Measurements from ENCODE around the gene CAPN15.

CAPN15 gene

DNA sequence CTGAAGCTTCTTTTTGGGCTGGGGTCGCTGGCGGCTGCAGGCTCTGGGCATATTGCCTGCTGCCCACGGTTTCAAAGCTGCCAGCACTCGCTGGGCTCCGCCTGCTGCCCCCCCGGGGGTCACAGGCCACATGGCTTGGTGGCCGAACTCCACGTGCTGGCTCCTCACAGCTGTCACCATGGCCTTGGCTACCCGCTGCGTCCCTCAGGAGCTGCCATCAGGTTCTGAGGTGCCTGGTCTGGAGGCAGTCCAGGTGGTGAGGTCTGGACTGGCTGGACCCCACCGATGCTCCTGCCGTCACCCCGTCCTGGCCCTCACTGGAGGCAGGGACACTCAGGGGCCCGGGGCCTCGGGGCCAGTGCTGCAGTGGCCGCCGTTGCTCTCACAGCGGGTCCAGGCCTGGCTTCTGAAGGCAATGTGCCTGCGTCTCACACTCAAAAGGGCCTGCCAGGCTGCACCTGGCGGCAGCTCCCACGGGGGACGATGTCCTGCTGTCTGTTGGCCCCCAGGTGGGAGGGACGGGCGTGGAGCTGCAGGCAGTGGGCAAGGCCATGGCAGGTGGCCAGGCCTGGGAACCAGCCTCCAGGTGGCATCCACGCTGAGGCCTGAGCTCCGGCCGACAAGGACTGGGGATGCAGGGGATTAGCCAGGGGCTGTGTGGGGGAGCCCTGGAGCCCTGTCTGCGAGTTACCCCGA, 13.3 kb downstream of the CAPN15 start:
- Mint-ChIP-seq H3K27me3 (ENCODE audit: low read depth) (no peaks in the 10 kb centered on the region), H3K36me3 (ENCODE audit: low read depth) (peaks cover 3% of the 10 kb centered on the region), H3K4me1 (ENCODE audit: low read depth) (no peaks in the 10 kb centered on the region), H3K9me3 (no peaks in the 10 kb centered on the region), H3K4me3 (no peak overlapping the region), H3K27ac (no peak overlapping the region)

DNA sequence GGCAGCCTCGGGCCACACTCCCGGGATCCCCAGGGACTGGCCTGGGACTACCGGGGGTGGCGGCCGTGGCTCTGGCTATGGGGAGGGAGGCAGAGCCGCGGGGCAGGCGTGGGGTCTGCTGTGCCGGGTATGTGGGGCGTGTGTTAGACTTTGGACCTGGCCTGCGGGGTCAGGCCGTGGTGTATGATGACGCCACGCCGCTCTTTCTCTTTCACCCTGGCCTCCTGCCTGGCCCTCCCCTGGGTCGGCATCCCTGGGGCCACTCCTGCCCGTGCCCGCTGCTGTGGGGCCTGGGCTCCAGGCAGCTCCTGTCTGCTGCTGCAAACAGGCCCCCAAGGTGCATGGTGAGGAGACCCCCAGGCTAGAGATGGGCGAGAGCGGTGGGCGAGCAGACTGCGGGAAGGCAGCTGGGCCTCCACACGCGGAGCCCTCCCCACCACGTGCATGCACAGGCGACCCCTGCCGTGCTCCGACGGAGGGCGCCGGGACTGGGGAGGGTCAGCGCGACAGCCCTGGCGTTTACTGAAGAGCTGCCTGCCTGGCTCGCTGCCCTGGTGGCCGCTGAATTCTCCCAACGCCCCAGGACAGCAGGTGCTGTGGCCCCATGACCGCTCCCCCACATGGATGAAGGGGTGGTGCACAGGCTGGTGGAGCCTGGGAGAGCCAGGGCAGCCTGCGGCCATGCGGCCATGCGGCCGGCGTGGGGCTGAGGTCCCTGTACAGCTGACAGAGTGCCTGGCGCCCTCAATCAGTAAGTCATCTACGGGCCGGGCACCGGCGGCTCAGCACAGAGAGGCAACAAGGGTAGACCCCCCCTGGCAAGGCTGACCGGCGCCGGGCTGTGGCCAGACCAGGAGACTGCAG, 16.0 kb downstream of the CAPN15 start:
- Mint-ChIP-seq H3K4me1 (ENCODE audit: low read depth) (no peaks in the 10 kb centered on the region), H3K27ac (no peak overlapping the region), H3K4me3 (no peak overlapping the region), H3K36me3 (ENCODE audit: low read depth) (peaks cover 3% of the 10 kb centered on the region), H3K9me3 (no peaks in the 10 kb centered on the region), H3K27me3 (ENCODE audit: low read depth) (no peaks in the 10 kb centered on the region)

GRCh38 chr16:544517-544916, 17.0 kb downstream of the CAPN15 start:
- H3K4me1 Mint-ChIP-seq (ENCODE audit: low read depth) = no peaks in the 10 kb centered on the region
- H3K27ac Mint-ChIP-seq = no peak overlapping the region
- no peaks in the 10 kb centered on the region for H3K9me3 Mint-ChIP-seq
- no peak overlapping the region for H3K4me3 Mint-ChIP-seq
- peaks cover 3% of the 10 kb centered on the region for H3K36me3 Mint-ChIP-seq (ENCODE audit: low read depth)
- no peaks in the 10 kb centered on the region for H3K27me3 Mint-ChIP-seq (ENCODE audit: low read depth)

DNA sequence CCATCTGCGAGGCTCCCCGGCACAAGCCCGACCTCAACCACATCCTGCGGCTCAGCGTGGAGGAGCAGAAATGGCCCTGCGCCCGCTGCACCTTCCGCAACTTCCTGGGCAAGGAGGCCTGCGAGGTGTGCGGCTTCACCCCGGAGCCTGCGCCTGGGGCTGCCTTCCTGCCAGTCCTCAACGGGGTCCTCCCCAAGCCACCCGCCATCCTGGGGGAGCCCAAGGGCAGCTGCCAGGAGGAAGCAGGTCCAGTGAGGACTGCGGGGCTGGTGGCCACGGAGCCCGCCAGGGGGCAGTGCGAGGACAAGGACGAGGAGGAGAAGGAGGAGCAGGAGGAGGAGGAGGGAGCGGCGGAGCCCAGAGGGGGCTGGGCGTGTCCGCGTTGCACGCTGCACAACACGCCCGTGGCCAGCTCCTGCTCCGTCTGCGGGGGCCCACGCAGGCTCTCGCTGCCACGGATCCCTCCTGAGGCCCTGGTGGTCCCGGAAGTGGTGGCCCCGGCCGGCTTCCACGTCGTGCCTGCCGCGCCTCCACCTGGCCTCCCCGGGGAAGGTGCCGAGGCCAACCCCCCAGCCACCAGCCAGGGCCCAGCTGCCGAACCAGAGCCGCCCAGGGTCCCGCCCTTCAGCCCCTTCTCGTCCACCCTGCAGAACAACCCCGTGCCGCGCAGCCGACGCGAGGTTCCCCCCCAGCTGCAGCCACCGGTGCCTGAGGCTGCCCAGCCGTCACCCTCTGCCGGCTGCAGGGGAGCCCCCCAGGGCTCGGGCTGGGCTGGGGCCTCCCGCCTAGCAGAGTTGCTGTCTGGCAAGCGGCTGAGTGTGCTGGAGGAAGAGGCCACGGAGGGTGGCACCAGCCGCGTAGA, 19.6 kb downstream of the CAPN15 start:
- peaks cover 3% of the 10 kb centered on the region for H3K36me3 Mint-ChIP-seq (ENCODE audit: low read depth)
- H3K9me3 Mint-ChIP-seq = no peaks in the 10 kb centered on the region
- no peak overlapping the region for H3K4me3 Mint-ChIP-seq
- no peaks in the 10 kb centered on the region for H3K27me3 Mint-ChIP-seq (ENCODE audit: low read depth)
- no peaks in the 10 kb centered on the region for H3K4me1 Mint-ChIP-seq (ENCODE audit: low read depth)
- H3K27ac Mint-ChIP-seq = no peak overlapping the region

GRCh38 chr16:548586-548985, 21.1 kb downstream of the CAPN15 start:
- Mint-ChIP-seq H3K4me1 (ENCODE audit: low read depth) (no peaks in the 10 kb centered on the region), H3K27me3 (ENCODE audit: low read depth) (no peaks in the 10 kb centered on the region), H3K27ac (no peak overlapping the region), H3K9me3 (no peaks in the 10 kb centered on the region), H3K4me3 (no peak overlapping the region), H3K36me3 (ENCODE audit: low read depth) (no peaks in the 10 kb centered on the region)

DNA sequence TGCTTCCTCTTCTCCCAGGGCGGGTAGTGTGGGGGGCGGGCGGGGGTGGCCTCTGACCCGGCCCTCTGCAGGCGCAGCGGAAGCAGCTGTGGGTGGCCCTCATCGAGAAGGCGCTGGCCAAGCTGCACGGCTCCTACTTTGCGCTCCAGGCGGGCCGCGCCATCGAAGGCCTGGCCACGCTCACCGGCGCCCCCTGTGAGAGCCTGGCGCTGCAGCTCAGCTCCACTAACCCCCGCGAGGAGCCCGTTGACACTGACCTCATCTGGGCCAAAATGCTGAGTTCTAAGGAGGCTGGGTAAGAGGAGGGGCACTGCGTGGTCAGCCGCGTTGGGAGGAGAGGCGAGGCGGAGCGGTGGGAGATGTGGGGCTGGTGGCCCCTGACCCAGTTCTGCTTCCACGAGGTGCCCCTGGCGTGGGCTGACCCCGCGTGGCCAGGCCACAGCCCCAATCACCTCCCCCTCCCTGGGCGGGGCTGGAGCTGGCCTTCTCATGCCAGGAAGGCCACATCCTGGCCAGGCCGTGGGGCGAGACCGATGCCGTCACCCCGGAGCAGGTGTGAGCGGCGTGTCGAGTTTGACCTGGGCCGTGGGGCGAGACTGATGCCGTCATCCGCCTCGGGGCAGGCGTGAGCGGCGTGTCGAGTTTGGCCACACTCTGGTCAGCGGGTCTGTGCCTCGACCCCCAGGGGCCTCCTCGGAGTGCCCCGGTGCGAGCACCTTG, 22.2 kb downstream of the CAPN15 start:
- H3K4me1 Mint-ChIP-seq (ENCODE audit: low read depth) = no peaks in the 10 kb centered on the region
- H3K27ac Mint-ChIP-seq = no peak overlapping the region
- no peaks in the 10 kb centered on the region for H3K36me3 Mint-ChIP-seq (ENCODE audit: low read depth)
- no peaks in the 10 kb centered on the region for H3K27me3 Mint-ChIP-seq (ENCODE audit: low read depth)
- H3K9me3 Mint-ChIP-seq = no peaks in the 10 kb centered on the region
- no peak overlapping the region for H3K4me3 Mint-ChIP-seq

GRCh38 chr16:551210-551609, 23.7 kb downstream of the CAPN15 start:
- H3K36me3 Mint-ChIP-seq (ENCODE audit: low read depth) = no peaks in the 10 kb centered on the region
- H3K4me1 Mint-ChIP-seq (ENCODE audit: low read depth) = no peaks in the 10 kb centered on the region
- no peak overlapping the region for H3K4me3 Mint-ChIP-seq
- no peaks in the 10 kb centered on the region for H3K9me3 Mint-ChIP-seq
- no peaks in the 10 kb centered on the region for H3K27me3 Mint-ChIP-seq (ENCODE audit: low read depth)
- H3K27ac Mint-ChIP-seq = no peak overlapping the region

GRCh38 chr16:552171-552570, 24.7 kb downstream of the CAPN15 start:
- no peaks in the 10 kb centered on the region for H3K36me3 Mint-ChIP-seq (ENCODE audit: low read depth)
- no peaks in the 10 kb centered on the region for H3K27me3 Mint-ChIP-seq (ENCODE audit: low read depth)
- no peaks in the 10 kb centered on the region for H3K4me1 Mint-ChIP-seq (ENCODE audit: low read depth)
- H3K27ac Mint-ChIP-seq = no peak overlapping the region
- no peak overlapping the region for H3K4me3 Mint-ChIP-seq
- H3K9me3 Mint-ChIP-seq = no peaks in the 10 kb centered on the region

GRCh38 chr16:553601-554296, 26.2 kb downstream of the CAPN15 start:
- Mint-ChIP-seq H3K9me3 (no peaks in the 10 kb centered on the region), H3K27me3 (ENCODE audit: low read depth) (peaks cover 4% of the 10 kb centered on the region), H3K36me3 (ENCODE audit: low read depth) (no peaks in the 10 kb centered on the region), H3K27ac (no peak overlapping the region), H3K4me1 (ENCODE audit: low read depth) (no peaks in the 10 kb centered on the region), H3K4me3 (no peak overlapping the region)

- Mint-ChIP-seq H3K4me3 (no peak overlapping the region), H3K27me3 (ENCODE audit: low read depth) (peaks cover 4% of the 10 kb centered on the region), H3K36me3 (ENCODE audit: low read depth) (no peaks in the 10 kb centered on the region), H3K9me3 (no peaks in the 10 kb centered on the region), H3K4me1 (ENCODE audit: low read depth) (no peaks in the 10 kb centered on the region), H3K27ac (no peak overlapping the region)
These were observed 26.7 kb downstream of the CAPN15 start for GRCh38 chr16:554297-554621.

DNA sequence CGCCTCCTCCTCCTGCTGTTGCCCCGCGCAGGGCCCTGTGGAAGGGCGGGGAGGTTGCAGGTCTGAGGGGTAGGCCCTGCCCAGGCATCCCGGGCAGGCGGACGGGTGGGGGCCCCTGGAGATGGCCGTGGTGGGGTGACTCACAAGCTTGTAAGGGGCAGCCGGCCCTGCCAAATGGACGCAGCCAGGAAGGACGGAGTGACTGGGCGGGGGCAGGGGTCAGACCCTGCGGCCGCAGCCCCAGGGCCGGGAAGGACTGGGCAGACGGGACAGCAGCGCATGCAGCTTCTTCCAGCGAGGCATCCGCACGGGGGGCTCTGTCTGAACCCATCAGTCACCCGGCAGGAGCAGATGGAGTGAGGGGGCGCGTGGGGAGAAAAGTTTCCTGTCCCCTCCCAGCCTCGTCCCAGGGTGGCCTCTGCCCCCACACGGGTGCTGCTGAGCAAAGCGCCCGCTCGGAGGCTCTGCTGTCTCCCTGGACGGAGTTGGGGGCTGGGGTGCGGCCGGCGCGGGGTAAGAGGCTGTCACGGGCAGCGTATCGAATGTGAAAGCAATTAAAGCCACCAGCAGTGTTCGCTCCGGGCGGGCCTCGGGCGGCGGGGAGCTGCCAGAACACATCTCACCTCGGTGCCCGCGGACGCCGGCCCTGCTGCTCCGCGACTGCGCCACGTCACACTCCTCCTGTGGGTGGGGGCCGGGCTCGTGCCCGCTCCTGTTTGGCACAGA, 27.3 kb downstream of the CAPN15 start:
- H3K9me3 Mint-ChIP-seq = no peaks in the 10 kb centered on the region
- H3K36me3 Mint-ChIP-seq (ENCODE audit: low read depth) = no peaks in the 10 kb centered on the region
- no peak overlapping the region for H3K27ac Mint-ChIP-seq
- H3K4me1 Mint-ChIP-seq (ENCODE audit: low read depth) = no peaks in the 10 kb centered on the region
- no peak overlapping the region for H3K4me3 Mint-ChIP-seq
- H3K27me3 Mint-ChIP-seq (ENCODE audit: low read depth) = peaks cover 4% of the 10 kb centered on the region

- no peak overlapping the region for H3K27ac Mint-ChIP-seq
- H3K4me1 Mint-ChIP-seq (ENCODE audit: low read depth) = no peaks in the 10 kb centered on the region
- H3K4me3 Mint-ChIP-seq = no peak overlapping the region
- no peaks in the 10 kb centered on the region for H3K36me3 Mint-ChIP-seq (ENCODE audit: low read depth)
- H3K27me3 Mint-ChIP-seq (ENCODE audit: low read depth) = peaks cover 4% of the 10 kb centered on the region
- H3K9me3 Mint-ChIP-seq = no peaks in the 10 kb centered on the region
These were observed 28.3 kb downstream of the CAPN15 start for GRCh38 chr16:555528-556473.

Data from T-helper 1 cell treated with Interleukin-12 subunit alpha and Interleukin-12 subunit beta and Interleukin-4 antibody, amounts not matched to agents 30 μg/mL and 1 μg/mL, for 36 hours (primary cell).